ENCODE measurements around the gene NPY.

NPY gene

DNA sequence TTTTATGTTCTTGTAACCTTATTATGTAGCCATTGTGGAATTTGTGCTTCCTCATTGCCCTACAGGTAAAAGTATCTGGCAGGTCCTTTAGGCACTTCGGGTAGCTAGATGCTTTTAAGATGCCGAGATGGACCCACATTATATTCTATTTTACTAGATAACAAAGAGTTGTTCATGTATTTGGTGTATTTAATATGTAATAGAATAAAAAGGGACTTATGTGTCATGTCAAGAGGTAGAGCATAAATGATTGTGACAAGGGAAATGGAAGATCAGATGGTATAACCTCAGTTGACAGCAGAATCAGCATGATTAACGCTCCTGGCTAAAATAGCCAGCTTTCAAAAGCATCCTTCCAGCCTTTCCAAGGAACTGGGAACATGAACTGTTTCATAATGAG lies 50.6 kb downstream of the NPY start:
- no peak overlapping the region for H3K4me3 ChIP-seq (ENCODE audit: low read depth, low read length)
- no peak for DNase-seq (ENCODE audit: low read depth, low spot score)
- CTCF ChIA-PET = interaction anchor here (0.6 kb wide), 1 partner anchor 23 kb away, joined by 3 read pairs; no protein-coding TSS in a partner anchor
- POLR2A ChIA-PET = no interaction called here
- TF ChIP-seq, protein P1, sequence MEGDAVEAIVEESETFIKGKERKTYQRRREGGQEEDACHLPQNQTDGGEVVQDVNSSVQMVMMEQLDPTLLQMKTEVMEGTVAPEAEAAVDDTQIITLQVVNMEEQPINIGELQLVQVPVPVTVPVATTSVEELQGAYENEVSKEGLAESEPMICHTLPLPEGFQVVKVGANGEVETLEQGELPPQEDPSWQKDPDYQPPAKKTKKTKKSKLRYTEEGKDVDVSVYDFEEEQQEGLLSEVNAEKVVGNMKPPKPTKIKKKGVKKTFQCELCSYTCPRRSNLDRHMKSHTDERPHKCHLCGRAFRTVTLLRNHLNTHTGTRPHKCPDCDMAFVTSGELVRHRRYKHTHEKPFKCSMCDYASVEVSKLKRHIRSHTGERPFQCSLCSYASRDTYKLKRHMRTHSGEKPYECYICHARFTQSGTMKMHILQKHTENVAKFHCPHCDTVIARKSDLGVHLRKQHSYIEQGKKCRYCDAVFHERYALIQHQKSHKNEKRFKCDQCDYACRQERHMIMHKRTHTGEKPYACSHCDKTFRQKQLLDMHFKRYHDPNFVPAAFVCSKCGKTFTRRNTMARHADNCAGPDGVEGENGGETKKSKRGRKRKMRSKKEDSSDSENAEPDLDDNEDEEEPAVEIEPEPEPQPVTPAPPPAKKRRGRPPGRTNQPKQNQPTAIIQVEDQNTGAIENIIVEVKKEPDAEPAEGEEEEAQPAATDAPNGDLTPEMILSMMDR (IDR thresholded peaks at IDR 0.05; ENCODE audit: insufficient read depth, low read length, missing control alignments) = no peak

DNA sequence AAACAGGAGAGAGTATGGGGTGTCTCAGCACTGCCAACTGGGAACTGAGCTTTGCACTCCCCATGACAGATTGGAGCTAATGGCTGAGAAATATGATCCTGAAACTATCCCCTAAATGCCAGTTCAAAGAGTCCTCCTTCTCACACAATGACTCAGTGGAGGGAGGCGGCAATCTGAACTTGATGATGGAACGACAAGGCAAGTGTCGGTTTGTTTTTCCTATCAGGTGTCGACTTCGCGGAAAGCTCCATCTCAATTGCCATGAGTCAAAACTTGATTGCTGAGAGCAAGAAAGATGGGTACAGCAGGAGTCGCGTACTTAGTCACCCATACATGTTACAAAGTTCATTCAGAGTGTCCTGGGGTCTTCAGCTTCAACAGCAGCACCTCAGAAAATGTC lies 52.5 kb downstream of the NPY start:
- POLR2A ChIA-PET = no interaction called here
- no peak for DNase-seq (ENCODE audit: low read depth, low spot score)

DNA sequence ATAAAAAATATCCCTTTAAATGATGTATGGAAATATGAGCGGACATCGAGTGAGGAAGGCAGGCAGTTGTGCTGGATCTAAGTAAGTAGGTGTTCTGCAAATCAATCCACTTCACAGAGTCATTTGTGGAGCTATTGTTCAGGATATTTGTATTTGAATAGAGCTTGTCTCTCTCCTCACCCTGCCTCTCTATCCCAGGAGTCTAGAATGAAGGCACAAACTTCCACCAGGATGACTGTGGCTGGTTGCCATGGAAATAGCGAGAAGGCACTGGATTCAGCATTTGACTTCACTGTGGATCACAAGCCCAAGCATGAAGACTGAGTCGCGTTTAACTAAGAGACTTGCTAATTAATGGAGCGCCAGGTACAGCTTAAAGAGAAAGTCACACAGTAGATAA lies 53.2 kb downstream of the NPY start:
- no peak overlapping the region for H3K4me3 ChIP-seq (ENCODE audit: low read depth, low read length)
- no peak for DNase-seq (ENCODE audit: low read depth, low spot score)
- TF ChIP-seq, protein P1 (IDR thresholded peaks at IDR 0.05; ENCODE audit: insufficient read depth, low read length, missing control alignments) = no peak
- CTCF ChIA-PET = interaction anchor here (1.2 kb wide), 1 partner anchor 329 kb away, joined by 3 read pairs; no protein-coding TSS in a partner anchor
- POLR2A ChIA-PET = no interaction called here

More for the DNA sequence above, 52.5 kb downstream of the NPY start:
- CTCF ChIA-PET = no interaction called here
- no peak overlapping the region for H3K4me3 ChIP-seq (ENCODE audit: low read depth, low read length)
- TF ChIP-seq, protein P1 (IDR thresholded peaks at IDR 0.05; ENCODE audit: insufficient read depth, low read length, missing control alignments) = no peak

DNA sequence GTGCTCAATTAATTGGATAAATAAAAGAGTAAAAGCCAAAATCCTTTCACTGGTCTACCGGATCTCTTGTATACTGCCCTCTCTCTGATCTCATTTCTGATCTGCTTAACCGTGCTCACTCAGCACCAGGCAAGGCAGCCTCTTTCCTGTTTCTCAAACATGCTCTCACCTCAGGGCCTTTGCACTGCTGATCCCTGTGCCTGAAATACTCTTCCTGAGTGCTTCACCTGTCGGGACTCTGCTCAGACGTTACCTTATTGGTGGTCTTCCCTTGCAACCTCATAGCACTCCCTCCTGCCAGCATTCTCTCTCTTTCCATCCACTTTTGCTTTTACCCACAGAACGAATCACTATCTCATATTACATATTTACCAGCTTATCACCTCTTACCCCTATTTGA lies 55.6 kb downstream of the NPY start:
- TF ChIP-seq, protein P1 (IDR thresholded peaks at IDR 0.05; ENCODE audit: insufficient read depth, low read length, missing control alignments) = no peak
- POLR2A ChIA-PET = no interaction called here
- no peak for DNase-seq (ENCODE audit: low read depth, low spot score)
- CTCF ChIA-PET = no interaction called here
- H3K4me3 ChIP-seq (ENCODE audit: low read depth, low read length) = no peak overlapping the region

DNA sequence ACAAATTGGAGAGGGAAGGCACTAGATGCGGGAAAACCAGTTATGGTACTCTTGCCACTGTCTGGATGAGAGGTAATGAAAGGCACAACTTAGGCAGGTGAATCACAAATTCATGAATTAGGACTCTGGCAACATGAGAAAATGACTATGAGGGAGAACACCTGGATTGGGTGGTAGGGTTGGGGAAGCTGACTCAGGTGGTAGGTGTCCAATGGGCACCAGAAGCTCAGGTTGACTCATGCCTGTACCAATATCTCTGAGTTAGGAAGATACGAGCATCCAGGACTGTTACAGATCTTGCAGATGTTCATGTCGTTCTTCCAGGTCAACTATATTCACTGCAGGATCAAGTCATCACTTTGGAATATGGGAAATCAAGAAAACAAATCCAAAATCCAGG lies 56.7 kb downstream of the NPY start:
- CTCF ChIA-PET = no interaction called here
- no peak overlapping the region for H3K4me3 ChIP-seq (ENCODE audit: low read depth, low read length)
- no peak for DNase-seq (ENCODE audit: low read depth, low spot score)
- TF ChIP-seq, protein P1 (IDR thresholded peaks at IDR 0.05; ENCODE audit: insufficient read depth, low read length, missing control alignments) = no peak
- POLR2A ChIA-PET = no interaction called here

Measured in AG04449 (cell line).